ENCODE measurements around the gene ANKRD13A.
A peak's percentile ranks its signal among the peaks of the same experiment; 100 is the strongest.
"Not testable (repeated sequence)": the region's sequence is repeated elsewhere in the genome, so short reads cannot be mapped to it uniquely, and the experiment has no call there.

Gene ANKRD13A

GRCh38 chr12:110008681-110009398, 9.6 kb downstream of the ANKRD13A start:
- DNase-seq (ENCODE audit: low spot score), result not testable (repeated sequence)

GRCh38 chr12:110010853-110011723, 11.9 kb downstream of the ANKRD13A start:
- no peak for DNase-seq (ENCODE audit: low spot score)

GRCh38 chr12:110012137-110012536, 12.9 kb downstream of the ANKRD13A start:
- DNase-seq (ENCODE audit: low spot score), result no peak

- DNase-seq (ENCODE audit: low spot score), result no peak
Observed at GRCh38 chr12:110012659-110013058, 13.4 kb downstream of the ANKRD13A start.

GRCh38 chr12:110015132-110015531, 15.9 kb downstream of the ANKRD13A start:
- DNase-seq (ENCODE audit: low spot score), result no peak

- no peak for DNase-seq (ENCODE audit: low spot score)
Observed at GRCh38 chr12:110020956-110021355, 21.7 kb downstream of the ANKRD13A start.

GRCh38 chr12:110023059-110023980, 24.1 kb downstream of the ANKRD13A start:
- no peak for DNase-seq (ENCODE audit: low spot score)

GRCh38 chr12:110024051-110024450, 24.8 kb downstream of the ANKRD13A start:
- no peak for DNase-seq (ENCODE audit: low spot score)

GRCh38 chr12:110028323-110028722, 29.1 kb downstream of the ANKRD13A start:
- no peak for DNase-seq (ENCODE audit: low spot score)

- DNase-seq (ENCODE audit: low spot score), result no peak
Observed at GRCh38 chr12:110029290-110029815, 30.1 kb downstream of the ANKRD13A start.

GRCh38 chr12:110033888-110034287, 34.7 kb downstream of the ANKRD13A start:
- no peak for DNase-seq (ENCODE audit: low spot score)

- no peak for DNase-seq (ENCODE audit: low spot score)
Observed at GRCh38 chr12:110035534-110036104, 36.4 kb downstream of the ANKRD13A start.

- DNase-seq (ENCODE audit: low spot score), result no peak
Observed at GRCh38 chr12:110037315-110037714, 38.1 kb downstream of the ANKRD13A start.

GRCh38 chr12:110038741-110039084, 39.5 kb downstream of the ANKRD13A start:
- DNase-seq (ENCODE audit: low spot score), result no peak

GRCh38 chr12:110039085-110039807, 40.0 kb downstream of the ANKRD13A start:
- peak; percentile 71 for DNase-seq (ENCODE audit: low spot score)

GRCh38 chr12:110042264-110042663, 43.0 kb downstream of the ANKRD13A start:
- no peak for DNase-seq (ENCODE audit: low spot score)

GRCh38 chr12:110046451-110047187, 47.4 kb downstream of the ANKRD13A start:
- DNase-seq (ENCODE audit: low spot score), result no peak

GRCh38 chr12:110047297-110047940, 48.2 kb downstream of the ANKRD13A start:
- DNase-seq (ENCODE audit: low spot score), result no peak

- DNase-seq (ENCODE audit: low spot score), result peak; percentile 97
Observed at GRCh38 chr12:110048242-110049027, 49.2 kb downstream of the ANKRD13A start, which contains the start of gene C12orf76. TSS of gene C12orf76 (minus strand) at chr12:110048522. CDS start at chr12:110048495, 27 bp downstream.

Data from kidney capillary endothelial cell (primary cell).